HepG2 (cell line): Measurements from ENCODE around the gene JAZF1. TPM values are rescaled to one million over a fixed set of nuclear protein-coding genes. Genes with fewer than 3 reads are reported as not detected.

ENCODE experiments used
- ATAC-seq: fragments of 200-7000 bp; cut with Tn5 transposase; 3 replicates; pipeline ENCODE4 v1.9.1; 2020; ENCODE audit warnings: mild to moderate bottlenecking, moderate library complexity
- BruUV-seq: library from RNA; stranded (reverse); fragments of 400-500 nt; replicated peaks from 2 replicates; lab custom pipeline; 2021; lab: Mats Ljungman, UMichigan
- CTCF ChIA-PET: fragments of 300-600 bp; formaldehyde crosslinking; extraction: SDS; loops from one replicate; lab custom pipeline; 2021; ENCODE audit warnings: low total read pairs, inconsistent platforms, low intra/inter-chr PET ratio; lab: Yijun Ruan, JAX
- POLR2A ChIA-PET: fragments of 350-600 bp; sonication (Branson Sonifier 250); formaldehyde crosslinking; loops from one replicate; lab custom pipeline; 2020; ENCODE audit warnings: antibody characterized with exemption, inconsistent platforms; lab: Yijun Ruan, JAX
- DNase-seq: peaks from one replicate; pipeline ENCODE4 v3.0.0-alpha.2; 2015; ENCODE audit warnings: low spot score
- FAIRE-seq: peaks from 3 replicates; lab custom pipeline; 2011; peaks lifted over from hg19 to GRCh38; lab: Jason Lieb, UNC
- H2AFZ ChIP-seq: one replicate; pipeline ENCODE4 v1.6.1; 2011; ENCODE audit warnings: low read length, inconsistent platforms
- H3K27ac ChIP-seq: fragments of 300-600 bp; 3 replicates; pipeline ENCODE4 v1.8.0; 2011; ENCODE audit warnings: mixed run types, mild to moderate bottlenecking, mixed read lengths, low read length, inconsistent platforms; ENCODE audit not compliant: insufficient read depth; ENCODE audit errors: extremely low read length
- H3K27me3 ChIP-seq, 2 experiments: fragments of 200-600 bp in 1 of 2; 2 replicates in 1 of 2; 3 replicates in 1 of 2; pipeline versions ENCODE4 v1.6.0 to v1.8.0; 2011; ENCODE audit warnings: low read length in 2 of 2, mild to moderate bottlenecking in 2 of 2, moderate library complexity in 2 of 2, inconsistent platforms in 1 of 2; ENCODE audit not compliant: insufficient read depth in 2 of 2, control insufficient read depth in 1 of 2
- H3K36me3 ChIP-seq, 2 experiments: fragments of 200-600 bp in 1 of 2; replicated peaks in 1 of 2; 2 replicates in 1 of 2; 3 replicates in 1 of 2; pipeline versions ENCODE4 v1.5.1 to v1.8.0; 2011; ENCODE audit warnings: low read length in 2 of 2, inconsistent platforms in 1 of 2; ENCODE audit not compliant: insufficient read depth in 2 of 2, control insufficient read depth in 1 of 2
- H3K4me1 ChIP-seq: 2 replicates; pipeline ENCODE4 v1.5.1; 2012; ENCODE audit warnings: low read length, inconsistent platforms; ENCODE audit not compliant: insufficient read depth
- H3K4me2 ChIP-seq: 2 replicates; pipeline ENCODE4 v1.6.0; 2011; ENCODE audit warnings: low read depth, low read length, inconsistent platforms
- H3K4me3 ChIP-seq, 3 experiments: fragments of 200-600 bp in 1 of 3; sonication (generic), shearing (Covaris generic) in 1 of 3; replicated peaks in 1 of 3; 2 replicates each; pipeline ENCODE4 v1.5.1; 2011 to 2016; ENCODE audit warnings: low read length in 3 of 3, inconsistent platforms in 2 of 3, low read depth in 2 of 3, mild to moderate bottlenecking in 2 of 3, control low read depth in 1 of 3, mixed read lengths in 1 of 3; ENCODE audit not compliant: insufficient read depth in 1 of 3
- H3K79me2 ChIP-seq: one replicate; pipeline ENCODE4 v1.6.1; 2011; ENCODE audit warnings: low read length, inconsistent platforms; ENCODE audit not compliant: insufficient read depth
- H3K9ac ChIP-seq: 2 replicates; pipeline ENCODE4 v1.6.0; 2011; ENCODE audit warnings: mild to moderate bottlenecking, low read depth, low read length, inconsistent platforms; ENCODE audit not compliant: insufficient read depth
- H3K9me3 ChIP-seq: 2 replicates; pipeline ENCODE4 v1.5.1; 2012; ENCODE audit warnings: mild to moderate bottlenecking, low read length
- H4K20me1 ChIP-seq: 2 replicates; pipeline ENCODE4 v1.6.0; 2011; ENCODE audit warnings: inconsistent platforms, mild to moderate bottlenecking, low read length, moderate library complexity; ENCODE audit not compliant: insufficient read depth
- BRCA1 ChIP-seq: sonication (generic); formaldehyde crosslinking; IDR thresholded peaks from 2 replicates; pipeline ENCODE4 v1.4.0; 2020; ENCODE audit warnings: missing genetic modification reagents
- KAT7 ChIP-seq: IDR thresholded peaks from 2 replicates; pipeline ENCODE4 v1.6.1; 2018; ENCODE audit warnings: borderline replicate concordance, missing compliant biosample characterization
- KMT2B ChIP-seq: IDR thresholded peaks from 2 replicates; pipeline ENCODE4 v1.6.1; 2016; ENCODE audit warnings: missing genetic modification reagents, missing compliant biosample characterization
- MTF1 ChIP-seq: sonication (generic); formaldehyde crosslinking; IDR thresholded peaks from 2 replicates; pipeline ENCODE4 v1.5.0; 2020; ENCODE audit warnings: missing genetic modification reagents
- RORA ChIP-seq: sonication (generic); formaldehyde crosslinking; IDR thresholded peaks from 2 replicates; pipeline ENCODE4 v1.5.0; 2020; ENCODE audit warnings: mild to moderate bottlenecking, missing genetic modification reagents, moderate library complexity
- TAF15 ChIP-seq: fragments of 200-400 bp; formaldehyde crosslinking; IDR thresholded peaks from one replicate; pipeline ENCODE4 v1.6.1; 2018; ENCODE audit warnings: mild to moderate bottlenecking, low read depth, low read length; ENCODE audit not compliant: poor library complexity, severe bottlenecking
- ZNF713 ChIP-seq: sonication (generic); formaldehyde crosslinking; IDR thresholded peaks from 2 replicates; pipeline ENCODE4 v1.4.0; 2020; ENCODE audit warnings: mild to moderate bottlenecking, missing genetic modification reagents
- ZNF782 ChIP-seq: sonication (generic); formaldehyde crosslinking; IDR thresholded peaks from 2 replicates; pipeline ENCODE4 v1.4.0; 2020; ENCODE audit warnings: missing genetic modification reagents, mild to moderate bottlenecking, borderline replicate concordance
- WGBS: methylation state at CpG from one replicate; pipeline ENCODE4 v1.1.6; 2017; ENCODE audit warnings: low lambda C conversion rate; 5-methylcytosine and 5-hydroxymethylcytosine counted together
- in situ Hi-C: cut with HindIII; loops from 2 replicates; pipeline ENCODE4 v1.10.0; 2017; ENCODE audit warnings: low pct_unique_long_range_greater_than_20kb; ENCODE audit not compliant: extremely low pct_ligation_motif_present
- intact Hi-C: fragments of 100-400 bp; cut with micrococcal nuclease; formaldehyde crosslinking; loops from one replicate; pipeline ENCODE4 v1.10.0; 2022; ENCODE audit not compliant: unreplicated experiment
- polyA plus RNA-seq, 8 experiments: library from polyadenylated mRNA; depleted of rRNA in 3 of 8; stranded (reverse) in 7 of 8; unstranded in 1 of 8; fragments of >200 nt; fragmentation: Illumina TruSeq in 4 of 8; extraction: Trizol in 4 of 8; gene quantifications; 2 replicates each; pipeline versions ENCODE4 v1.2.1 to v1.2.3, GENCODE V29; 2011 to 2016; ENCODE audit warnings: low read depth in 4 of 8, missing spikeins in 1 of 8, mixed read lengths in 1 of 8; ENCODE audit not compliant: insufficient read depth in 1 of 8
- total RNA-seq, 5 experiments: library from RNA; depleted of rRNA; stranded (reverse); fragments of >200 nt; fragmentation: Illumina TruSeq; extraction: Trizol; gene quantifications; 2 replicates each; pipeline ENCODE4 v1.2.3, GENCODE V29; 2016; ENCODE audit warnings: low read depth in 1 of 5
- TF ChIP-seq, protein P1 (sequence below): sonication (generic); formaldehyde crosslinking; IDR thresholded peaks from 2 replicates; pipeline ENCODE4 v1.8.1; 2022; ENCODE audit warnings: mild to moderate bottlenecking, missing genetic modification reagents

The JAZF1 gene
- total and polyA plus RNA-seq, 2 of the 13 experiments (the other 11 are each of a cell fraction or from before 2014, with no cell fraction given), result not detected

- H4K20me1 ChIP-seq, result no peaks in the 10 kb centered on the region
- FAIRE-seq, result no peak
- no peak overlapping the region for H3K4me2 ChIP-seq
- no peaks in the 10 kb centered on the region for H3K79me2 ChIP-seq
- BruUV-seq, result no TSS peak
- POLR2A ChIA-PET, result no interaction called here
- in situ Hi-C loops, result no loop called here
- no peaks in the 10 kb centered on the region for H3K4me1 ChIP-seq
- intact Hi-C loops, result no loop called here
- no peak overlapping the region for H3K27ac ChIP-seq
- TF ChIP-seq KAT7 (CRISPR knock-in tag) (no peak), MTF1 (CRISPR knock-in tag) (no peak), TAF15 (no peak), KMT2B (CRISPR knock-in tag) (no peak), RORA (no peak), BRCA1 (CRISPR knock-in tag) (no peak), ZNF713 (CRISPR knock-in tag) (no peak), ZNF782 (CRISPR knock-in tag) (no peak)
- TF ChIP-seq, protein P1, sequence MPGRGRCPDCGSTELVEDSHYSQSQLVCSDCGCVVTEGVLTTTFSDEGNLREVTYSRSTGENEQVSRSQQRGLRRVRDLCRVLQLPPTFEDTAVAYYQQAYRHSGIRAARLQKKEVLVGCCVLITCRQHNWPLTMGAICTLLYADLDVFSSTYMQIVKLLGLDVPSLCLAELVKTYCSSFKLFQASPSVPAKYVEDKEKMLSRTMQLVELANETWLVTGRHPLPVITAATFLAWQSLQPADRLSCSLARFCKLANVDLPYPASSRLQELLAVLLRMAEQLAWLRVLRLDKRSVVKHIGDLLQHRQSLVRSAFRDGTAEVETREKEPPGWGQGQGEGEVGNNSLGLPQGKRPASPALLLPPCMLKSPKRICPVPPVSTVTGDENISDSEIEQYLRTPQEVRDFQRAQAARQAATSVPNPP (CRISPR knock-in tag), result no peak
- TF ChIP-seq, all 625 proteins: peak for 0
- H3K27me3 ChIP-seq, result peaks cover 0 to 17% of the 10 kb centered on the region in 2 experiments; a peak in 3 of 5 replicates
- H3K4me3 ChIP-seq, result no peak overlapping the region
- no peak for DNase-seq
- ATAC-seq, result no peak
- CTCF ChIA-PET, result no interaction called here
- H3K36me3 ChIP-seq, result no peaks in the 10 kb centered on the region
- no peak overlapping the region for H2AFZ ChIP-seq
- H3K9me3 ChIP-seq, result no peaks in the 10 kb centered on the region
- H3K9ac ChIP-seq, result no peak overlapping the region
- 30% methylated on average over 1 of the region's 1 CpG for whole genome bisulfite sequencing
These were observed 262.1 kb downstream of the JAZF1 start for GRCh38 chr7:27918503-27918902.
